GM12872 (cell line): Measurements from ENCODE around the gene VPS35L.

ENCODE experiments used
- CTCF ChIP-seq: IDR thresholded peaks from 3 replicates; pipeline ENCODE4 v1.5.1; 2011; ENCODE audit warnings: low read depth, mild to moderate bottlenecking, low read length, moderate library complexity; ENCODE audit not compliant: insufficient read depth

VPS35L gene

GRCh38 chr16:19743816-19744159 lies 188.3 kb downstream of the VPS35L start:
- no peak for TF ChIP-seq CTCF

GRCh38 chr16:19744670-19745069 lies 189.2 kb downstream of the VPS35L start:
- TF ChIP-seq CTCF = no peak

DNA sequence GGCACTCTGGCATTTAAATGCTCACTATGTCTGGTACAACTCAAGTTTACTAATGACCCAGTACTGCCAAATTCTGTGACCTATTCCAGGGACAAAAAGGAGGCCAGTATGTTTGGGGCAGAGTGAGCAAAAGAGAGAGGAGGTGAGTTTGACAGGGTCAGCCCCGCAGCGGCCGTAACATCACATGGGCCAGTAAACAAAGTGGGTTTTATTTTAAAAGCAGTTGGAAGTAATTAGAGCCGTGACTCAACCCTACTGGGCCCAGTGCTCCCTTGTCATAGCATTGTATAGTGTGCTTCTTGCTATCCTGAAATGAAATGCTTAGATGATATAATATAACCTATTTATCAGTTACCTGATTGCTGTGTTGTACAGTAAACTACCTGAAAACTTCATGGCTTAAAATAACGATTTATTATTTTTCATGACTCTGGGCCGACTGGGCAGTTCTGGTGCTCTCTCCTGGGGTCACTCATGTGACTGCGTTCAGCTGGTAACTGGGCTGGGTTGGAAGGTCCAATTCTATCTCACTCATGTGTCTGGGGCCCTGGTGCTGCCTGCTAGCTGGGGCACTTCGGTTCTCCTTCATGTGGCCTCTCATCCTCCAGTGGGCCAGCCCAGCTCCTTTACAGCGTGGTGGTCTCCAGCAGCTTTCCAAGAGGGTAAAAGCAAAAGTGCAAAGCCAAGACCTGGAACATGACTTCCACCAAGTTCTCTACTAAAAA lies 189.9 kb downstream of the VPS35L start:
- no peak for TF ChIP-seq CTCF

DNA sequence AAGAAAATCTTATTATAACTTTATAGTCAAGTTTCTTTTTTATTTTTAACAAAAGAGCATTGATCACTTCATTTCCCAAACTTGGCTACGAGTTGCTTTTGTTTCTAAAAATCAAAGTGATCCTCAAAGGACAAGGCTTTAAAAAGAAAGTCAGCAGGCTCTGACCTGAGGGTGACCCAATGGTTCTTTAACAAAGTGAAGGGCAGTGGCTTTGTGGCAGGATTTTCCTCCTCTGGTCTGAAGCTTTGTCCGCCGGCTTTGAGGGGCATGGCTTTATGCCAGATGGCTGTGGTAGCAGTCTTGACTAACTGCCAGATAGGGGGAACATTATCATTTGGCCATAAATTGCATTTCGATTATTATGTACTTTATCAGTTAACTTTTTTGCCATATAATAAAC lies 191.1 kb downstream of the VPS35L start:
- TF ChIP-seq CTCF = no peak

- no peak for TF ChIP-seq CTCF
Measured at GRCh38 chr16:19748389-19749168, 193.1 kb downstream of the VPS35L start.

DNA sequence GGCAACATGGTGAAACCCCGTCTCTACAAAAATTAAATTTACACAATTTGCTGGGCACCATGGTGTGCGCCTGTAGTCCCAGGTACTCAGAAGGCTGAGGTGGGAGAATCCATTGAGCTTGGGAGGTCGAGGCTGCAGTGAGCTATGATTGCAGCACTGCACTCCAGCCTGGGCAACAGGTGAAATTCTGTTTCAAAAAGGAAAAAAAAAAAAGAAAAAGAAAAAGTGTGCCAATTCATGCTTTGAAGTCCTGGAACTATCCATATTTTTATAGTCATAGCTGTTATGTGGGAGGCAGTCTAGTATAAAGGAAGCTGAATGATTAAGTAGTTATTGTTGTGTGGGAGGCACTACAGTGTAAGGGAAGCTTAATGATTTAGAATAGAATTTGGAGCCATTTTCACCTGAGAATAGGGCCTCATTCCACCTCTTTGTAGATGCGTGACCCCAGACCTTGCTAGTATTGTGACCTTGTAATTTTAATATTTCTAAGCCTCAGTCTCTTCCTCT lies 194.1 kb downstream of the VPS35L start:
- no peak for TF ChIP-seq CTCF
